GM12872 (cell line): Measurements from ENCODE around the gene GLCCI1.

ENCODE experiments used
- CTCF ChIP-seq: IDR thresholded peaks from 3 replicates; pipeline ENCODE4 v1.5.1; 2011; ENCODE audit warnings: low read depth, mild to moderate bottlenecking, low read length, moderate library complexity; ENCODE audit not compliant: insufficient read depth

The GLCCI1 gene

GRCh38 chr7:7978860-7979259, 10.3 kb downstream of the GLCCI1 start:
- TF ChIP-seq CTCF = no peak

GRCh38 chr7:7979558-7979957, 11.0 kb downstream of the GLCCI1 start:
- TF ChIP-seq CTCF = no peak

- TF ChIP-seq CTCF = no peak
Observed at GRCh38 chr7:7980134-7980533, 11.5 kb downstream of the GLCCI1 start.

GRCh38 chr7:7982904-7983303, 14.3 kb downstream of the GLCCI1 start:
- TF ChIP-seq CTCF = no peak

GRCh38 chr7:7984424-7984823, 15.8 kb downstream of the GLCCI1 start:
- TF ChIP-seq CTCF = no peak

- no peak for TF ChIP-seq CTCF
Observed at GRCh38 chr7:7988706-7989105, 20.1 kb downstream of the GLCCI1 start.

- TF ChIP-seq CTCF = no peak
Observed at GRCh38 chr7:7989133-7989532, 20.5 kb downstream of the GLCCI1 start.
